T-helper 9 cell (primary cell): ENCODE results near the gene ALAS2.
"Not testable (repeated sequence)": the region's sequence is repeated elsewhere in the genome, so short reads cannot be mapped to it uniquely, and the experiment has no call there.

Experiments
- DNase-seq: peaks from one replicate; pipeline ENCODE4 v3.0.0-alpha.2; 2020
- total RNA-seq, 2 donors: gene quantifications; one replicate each; lab custom pipeline; 2026; lab: John Stamatoyannopoulos, UW

The ALAS2 gene, protein sequence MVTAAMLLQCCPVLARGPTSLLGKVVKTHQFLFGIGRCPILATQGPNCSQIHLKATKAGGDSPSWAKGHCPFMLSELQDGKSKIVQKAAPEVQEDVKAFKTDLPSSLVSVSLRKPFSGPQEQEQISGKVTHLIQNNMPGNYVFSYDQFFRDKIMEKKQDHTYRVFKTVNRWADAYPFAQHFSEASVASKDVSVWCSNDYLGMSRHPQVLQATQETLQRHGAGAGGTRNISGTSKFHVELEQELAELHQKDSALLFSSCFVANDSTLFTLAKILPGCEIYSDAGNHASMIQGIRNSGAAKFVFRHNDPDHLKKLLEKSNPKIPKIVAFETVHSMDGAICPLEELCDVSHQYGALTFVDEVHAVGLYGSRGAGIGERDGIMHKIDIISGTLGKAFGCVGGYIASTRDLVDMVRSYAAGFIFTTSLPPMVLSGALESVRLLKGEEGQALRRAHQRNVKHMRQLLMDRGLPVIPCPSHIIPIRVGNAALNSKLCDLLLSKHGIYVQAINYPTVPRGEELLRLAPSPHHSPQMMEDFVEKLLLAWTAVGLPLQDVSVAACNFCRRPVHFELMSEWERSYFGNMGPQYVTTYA
- total RNA-seq, result 0 reads per million in 2 donors

DNA sequence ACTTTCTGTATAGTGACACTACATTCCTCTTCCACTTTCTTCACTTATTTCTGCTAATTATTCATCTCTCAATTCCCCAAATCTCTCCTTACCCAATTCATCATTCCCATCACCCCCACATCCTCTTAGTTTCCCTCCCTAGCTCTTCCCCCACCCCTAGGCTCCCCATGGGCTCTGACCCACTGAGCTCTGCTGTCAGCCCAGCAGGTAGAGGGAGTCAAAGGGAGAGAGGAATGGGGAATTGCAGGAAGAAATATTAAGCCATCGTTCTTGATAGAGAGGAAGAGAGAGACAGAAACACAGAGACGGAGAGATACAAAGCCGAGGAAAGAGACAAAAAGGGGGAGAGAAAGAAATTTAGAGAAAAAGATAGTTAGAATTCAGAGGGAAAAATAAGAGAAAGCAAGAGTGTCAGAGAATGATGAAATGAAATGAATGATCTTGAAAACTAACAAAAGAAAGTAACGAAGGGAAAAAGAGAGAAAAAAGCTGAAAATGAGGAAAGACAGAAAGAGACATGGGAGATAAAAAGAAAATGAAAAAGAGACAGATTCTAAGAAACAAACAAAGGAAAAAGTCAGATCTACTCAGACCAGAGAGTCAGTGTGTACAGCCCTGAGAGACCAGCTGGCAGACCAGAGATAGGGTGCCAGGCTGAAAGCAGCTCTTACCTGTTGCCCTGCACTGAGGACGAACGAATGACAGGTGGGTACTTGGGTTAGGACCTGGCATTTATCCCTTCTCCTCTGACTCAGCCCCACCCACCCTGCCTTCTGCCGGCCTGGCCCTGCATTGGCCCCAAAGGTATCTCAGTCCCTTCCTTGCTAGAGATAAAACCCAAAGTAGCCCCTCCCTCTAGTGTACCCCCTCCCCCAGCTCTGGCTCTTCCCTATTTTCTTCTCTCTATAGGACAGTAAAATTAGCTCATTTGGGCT is at the start of gene ALAS2:
ALAS2 (minus strand) TSS at position 707 of the 935 bp plus-strand sequence. CDS start 4,977 bp downstream, outside the sequence.
- DNase-seq, result no peak

DNA sequence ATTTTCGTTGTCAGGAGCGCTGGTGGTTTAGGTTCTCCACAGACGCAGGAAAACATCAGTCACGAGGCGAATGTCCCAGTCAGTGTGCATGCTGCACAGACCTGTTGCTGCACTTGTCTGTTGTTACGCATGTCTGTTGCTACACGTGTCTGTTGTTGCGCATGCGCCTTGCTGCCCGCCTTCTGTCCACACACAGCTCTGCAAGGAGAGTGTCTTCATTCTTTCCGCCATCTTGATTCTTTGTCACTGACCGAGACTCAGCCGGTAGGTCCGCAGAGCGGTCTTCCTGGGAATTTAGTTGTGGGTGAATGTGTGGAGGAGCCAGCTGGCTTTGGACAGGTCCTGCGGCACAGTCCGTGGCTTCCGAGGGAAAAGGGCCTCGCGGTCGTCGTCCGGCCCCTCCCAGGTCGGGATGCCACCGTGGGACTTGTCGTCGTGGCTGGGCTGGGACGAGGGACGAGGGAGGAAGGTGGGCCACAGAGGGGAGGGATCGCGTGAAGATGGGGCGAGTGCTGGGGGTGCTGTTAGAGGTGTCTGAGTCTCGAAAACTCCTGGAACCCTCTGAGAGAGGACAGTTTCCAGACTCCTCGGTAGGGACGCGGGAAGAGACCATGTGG is 44.2 kb upstream of the ALAS2 start, which contains the start of gene PAGE2B:
PAGE2B (plus strand) TSS at position 180 of the 617 bp plus-strand sequence. CDS start 1,012 bp downstream, outside the sequence.
- no peak for DNase-seq

DNA sequence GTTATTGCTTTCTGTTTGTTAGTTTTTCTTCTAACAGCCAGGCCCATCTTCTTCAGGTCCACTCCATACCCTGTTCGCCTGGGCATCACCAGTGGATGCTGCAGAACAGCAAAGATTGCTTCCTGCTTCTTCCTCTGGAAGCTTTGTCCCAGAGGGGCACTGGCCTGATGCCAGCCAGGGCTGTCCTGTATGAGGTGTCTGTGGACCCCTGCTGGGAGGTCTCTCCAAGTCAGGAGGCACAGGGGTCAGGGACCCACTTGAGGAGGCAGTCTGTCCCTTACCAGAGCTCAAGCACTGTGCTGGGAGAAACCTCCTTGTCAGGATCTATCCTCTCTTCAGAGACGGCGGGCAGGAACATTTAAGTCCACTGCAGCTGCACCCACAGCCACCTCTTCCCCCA is 41.5 kb upstream of the ALAS2 start:
- DNase-seq, result no peak

DNA sequence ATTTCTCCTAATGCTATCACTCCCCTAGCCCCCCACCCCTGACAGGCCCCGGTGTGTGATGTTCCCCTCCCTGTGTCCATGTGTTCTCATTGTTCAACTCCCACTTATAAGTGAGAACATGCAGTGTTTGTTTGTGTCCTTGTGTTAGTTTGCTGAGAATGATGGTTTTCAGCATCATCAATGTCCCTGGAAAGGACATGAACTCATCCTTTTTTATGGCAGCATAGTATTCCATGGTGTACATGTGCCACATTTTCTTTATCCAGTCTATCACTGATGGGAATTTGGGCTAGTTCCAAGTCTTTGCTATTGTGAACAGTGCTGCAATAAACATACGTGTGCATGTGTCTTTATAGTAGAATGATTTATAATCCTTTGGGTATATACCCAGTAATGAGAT is 36.4 kb upstream of the ALAS2 start:
- DNase-seq, result not testable (repeated sequence)

DNA sequence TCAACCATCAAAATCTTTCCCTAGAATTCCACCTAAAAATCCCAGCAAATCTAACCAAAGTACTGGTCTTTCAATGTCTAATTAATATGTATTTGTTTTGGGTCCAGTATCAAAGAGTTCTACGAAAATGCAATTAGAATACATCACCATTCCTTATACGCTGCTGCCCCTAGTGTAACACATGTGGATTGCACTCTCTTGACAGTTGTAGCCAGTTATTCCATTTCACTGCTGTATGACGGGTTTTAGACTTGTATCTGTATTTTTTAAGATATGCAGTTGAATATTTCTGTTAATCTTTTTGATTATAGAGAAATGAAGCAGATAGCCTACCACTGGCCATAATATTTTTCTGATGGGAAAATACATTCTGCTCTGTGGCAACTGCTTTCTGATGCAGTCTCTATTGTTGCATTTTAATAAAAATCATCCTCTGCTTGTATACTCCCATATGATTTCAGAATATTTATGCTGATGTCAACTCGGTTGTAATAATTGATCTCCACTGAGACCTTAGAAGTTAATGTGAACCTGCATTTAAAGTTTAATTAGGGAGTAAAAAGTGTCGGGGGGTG is 27.0 kb upstream of the ALAS2 start:
- no peak for DNase-seq

DNA sequence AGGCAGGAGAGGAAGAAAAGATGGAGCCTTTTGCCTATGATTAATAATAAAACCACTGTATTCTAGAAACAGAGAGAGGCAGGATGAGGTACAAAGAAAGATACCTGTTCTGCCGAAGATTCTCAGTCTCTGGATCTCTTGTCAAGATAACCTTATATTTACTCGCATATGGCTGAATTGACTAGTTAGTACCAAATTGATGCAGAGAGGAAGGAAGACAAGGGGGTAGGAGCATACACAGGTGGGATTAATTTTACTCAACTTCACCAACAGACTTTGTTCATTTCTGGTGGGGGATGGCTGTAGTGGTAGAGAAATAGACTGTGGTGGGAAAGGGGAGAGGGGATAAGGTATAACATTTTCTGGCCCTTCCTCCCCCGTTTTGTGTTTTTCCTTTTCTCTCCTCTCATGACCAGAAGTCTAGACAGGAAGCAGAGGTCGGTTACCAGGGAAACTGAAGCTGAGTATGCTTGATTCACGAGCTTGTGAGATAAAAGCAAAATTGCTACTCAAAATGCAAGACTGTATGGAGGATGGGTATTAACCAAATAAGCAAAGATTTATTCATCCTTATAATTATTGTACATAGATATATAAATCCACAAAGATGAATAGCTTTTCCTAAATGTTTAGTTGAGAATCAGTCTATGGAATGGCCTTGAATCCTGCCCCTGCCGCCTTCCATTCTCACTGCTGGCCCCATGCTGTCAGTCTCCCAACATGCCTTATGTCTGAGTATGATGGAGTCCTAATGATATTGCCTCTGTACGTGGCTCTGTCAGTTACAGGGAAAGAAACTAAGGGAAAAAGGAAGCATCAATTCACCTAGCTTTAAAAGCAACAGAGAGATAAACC is 26.3 kb upstream of the ALAS2 start:
- peak; percentile 7 for DNase-seq

DNA sequence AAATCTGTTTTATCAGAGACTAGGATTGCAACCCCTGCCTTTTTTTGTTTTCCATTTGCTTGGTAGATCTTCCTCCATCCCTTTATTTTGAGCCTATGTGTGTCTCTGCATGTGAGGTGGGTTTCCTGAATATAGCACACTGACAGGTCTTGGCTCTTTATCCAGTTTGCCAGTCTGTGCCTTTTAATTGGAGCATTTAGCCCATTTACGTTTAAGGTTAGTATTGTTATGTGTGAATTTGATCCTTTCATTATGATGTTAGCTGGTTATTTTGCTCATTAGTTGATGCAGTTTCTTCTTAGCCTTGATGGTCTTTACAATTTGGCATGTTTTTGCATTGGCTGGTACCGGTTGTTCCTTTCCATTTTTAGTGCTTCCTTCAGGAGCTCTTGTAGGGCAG is 19.8 kb upstream of the ALAS2 start:
- not testable (repeated sequence) for DNase-seq

DNA sequence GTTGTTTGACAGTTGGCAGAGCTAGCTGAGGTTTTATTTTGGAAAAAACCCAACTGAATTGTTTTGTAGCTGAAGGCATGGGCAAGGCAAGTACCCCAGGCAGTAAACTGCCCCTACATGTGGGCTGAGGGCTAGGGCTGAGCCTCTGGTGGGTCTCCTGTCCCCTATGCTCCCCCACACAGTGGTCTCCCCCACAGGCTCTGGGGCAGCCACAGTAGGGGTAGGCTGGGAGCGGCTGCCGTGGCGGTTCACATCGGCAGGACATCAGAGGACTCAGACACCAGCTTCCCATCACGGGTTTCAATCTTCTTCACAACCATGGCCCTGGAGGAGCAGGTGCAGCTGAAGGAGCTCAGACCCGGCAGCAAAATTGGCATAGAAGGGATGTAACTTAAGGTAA is 10.7 kb upstream of the ALAS2 start:
- DNase-seq, result no peak

DNA sequence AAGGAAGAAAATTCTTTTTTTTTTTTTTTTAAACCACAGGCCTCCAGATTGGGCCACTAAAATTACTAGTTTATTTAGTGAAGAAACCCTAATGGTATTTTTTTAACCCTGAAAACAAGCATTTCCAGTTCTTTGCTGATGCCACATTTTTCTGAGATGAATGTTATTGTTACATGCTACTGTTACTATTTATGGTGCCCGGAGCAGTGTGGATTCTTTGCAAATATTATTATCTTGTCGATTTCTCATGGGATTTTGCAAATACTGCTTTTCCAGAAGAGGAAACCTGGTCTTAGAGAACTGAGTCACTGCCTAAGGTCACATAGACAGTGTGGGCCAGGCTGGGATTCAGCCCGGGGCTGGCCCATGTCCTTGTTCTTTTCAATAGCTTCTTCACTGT is 8.7 kb upstream of the ALAS2 start:
- DNase-seq, result no peak

DNA sequence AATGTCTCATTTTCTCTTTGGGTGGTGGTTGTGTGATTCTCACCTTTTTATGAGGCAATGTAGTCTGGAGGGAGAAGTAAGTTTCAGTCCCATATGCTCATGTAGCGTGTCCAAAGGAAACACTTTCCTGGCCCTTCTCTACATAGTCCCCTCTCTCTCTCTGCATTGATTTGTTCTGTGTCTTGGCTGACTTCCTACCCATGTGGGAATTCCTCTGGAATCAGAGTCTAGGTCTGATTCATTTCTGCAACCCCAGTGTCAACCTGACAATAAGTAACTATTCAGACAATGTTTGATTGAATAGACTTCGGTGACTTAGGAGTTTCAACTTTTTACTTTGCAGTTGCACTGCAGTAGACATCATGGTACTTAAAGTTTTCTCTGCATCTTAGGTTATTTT is 2.7 kb upstream of the ALAS2 start:
- DNase-seq, result no peak

DNA sequence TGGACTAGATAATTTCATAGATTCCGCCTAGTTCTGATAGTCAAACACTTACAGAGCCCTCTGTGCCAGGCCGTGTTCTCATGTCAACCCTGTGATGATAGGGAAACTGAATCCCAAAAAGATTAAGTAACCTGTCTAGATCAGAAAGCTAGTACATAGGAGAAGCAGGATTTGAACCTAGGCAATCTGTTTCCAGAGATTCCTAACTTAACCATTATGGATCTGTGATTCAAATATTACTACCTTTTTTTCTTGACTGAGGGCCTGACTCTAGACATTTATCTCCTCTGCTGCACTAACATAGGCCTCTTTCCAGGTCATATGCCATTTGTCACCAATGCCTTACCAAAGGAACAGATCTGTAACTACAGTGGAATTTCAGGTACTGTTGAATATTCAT is 1.5 kb downstream of the ALAS2 start:
- no peak for DNase-seq

DNA sequence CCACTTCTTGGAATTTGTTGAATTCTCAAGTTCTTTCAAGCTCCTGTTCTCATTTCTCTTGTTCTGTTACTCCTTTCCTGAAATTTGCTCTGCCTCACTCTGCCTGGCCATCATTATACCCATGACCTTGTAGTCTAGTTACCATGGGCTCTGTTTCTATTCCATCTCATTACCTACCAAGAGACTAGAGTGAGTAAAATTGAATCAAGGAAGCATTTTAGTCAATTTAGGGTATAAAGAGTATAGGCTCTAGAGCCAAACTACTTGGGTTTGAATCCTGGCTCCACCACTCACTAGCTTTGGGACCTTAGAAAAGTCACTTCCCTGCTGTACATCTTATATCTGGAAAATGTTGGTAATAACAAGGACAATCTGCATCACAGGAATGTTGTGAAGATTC is 2.2 kb downstream of the ALAS2 start:
- DNase-seq, result no peak

DNA sequence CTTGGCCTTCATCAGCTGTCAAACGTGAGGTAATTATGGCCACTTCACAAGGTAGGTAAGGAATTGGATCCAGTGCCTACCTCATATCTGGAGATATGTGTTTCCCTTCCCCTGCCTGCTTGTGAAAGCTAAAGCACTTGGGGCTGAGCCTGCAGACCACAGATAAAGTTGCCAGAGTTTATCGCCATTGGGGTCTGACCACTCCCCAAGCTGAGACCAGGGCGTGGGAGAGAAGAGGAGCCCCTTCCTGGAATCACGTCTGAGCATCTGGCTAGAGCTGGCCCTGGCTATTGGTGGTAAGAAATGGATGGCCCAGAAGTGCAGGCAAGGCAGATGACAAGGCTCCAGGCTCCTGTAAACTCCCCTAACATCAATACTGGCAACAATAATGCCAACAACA is 2.7 kb downstream of the ALAS2 start:
- DNase-seq, result no peak

DNA sequence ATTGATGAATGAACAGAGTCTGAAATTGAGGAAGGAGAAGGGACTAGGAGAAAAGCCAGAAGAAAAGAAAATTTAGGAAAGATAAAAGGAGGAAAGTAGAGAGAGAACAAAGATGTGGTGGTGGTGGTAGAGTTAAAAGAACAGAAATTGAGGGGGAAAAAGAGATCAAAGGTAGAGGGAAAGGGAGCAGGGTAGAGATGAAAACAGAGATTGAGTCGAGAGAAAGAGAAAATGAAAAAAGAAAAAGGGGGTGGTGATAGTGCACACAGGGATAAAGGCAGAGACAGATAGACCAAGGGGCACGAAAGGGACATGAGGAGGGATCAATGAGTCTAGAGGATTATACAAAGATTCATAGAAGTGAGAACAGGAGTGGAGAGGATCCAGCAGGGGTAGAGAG is 3.9 kb downstream of the ALAS2 start:
- no peak for DNase-seq

DNA sequence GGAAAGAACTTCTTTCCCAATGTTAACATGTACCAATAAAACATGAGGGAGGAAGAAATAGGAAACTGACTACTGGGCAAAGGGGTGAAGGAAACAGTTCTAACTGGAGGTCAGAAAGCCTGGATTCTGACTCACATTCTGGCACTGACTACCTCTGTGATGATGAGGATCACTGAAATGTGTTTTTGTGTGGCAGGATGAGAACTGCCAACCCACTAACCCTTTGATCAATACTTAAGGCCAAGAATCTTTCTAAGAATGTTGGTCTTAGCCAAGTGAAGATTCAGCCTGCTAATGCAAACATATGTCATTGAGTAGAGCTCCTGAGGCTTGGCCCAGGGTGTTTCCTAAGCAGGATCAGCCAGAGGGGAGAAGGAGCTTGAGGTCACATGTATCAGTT is 4.6 kb downstream of the ALAS2 start:
- no peak for DNase-seq

DNA sequence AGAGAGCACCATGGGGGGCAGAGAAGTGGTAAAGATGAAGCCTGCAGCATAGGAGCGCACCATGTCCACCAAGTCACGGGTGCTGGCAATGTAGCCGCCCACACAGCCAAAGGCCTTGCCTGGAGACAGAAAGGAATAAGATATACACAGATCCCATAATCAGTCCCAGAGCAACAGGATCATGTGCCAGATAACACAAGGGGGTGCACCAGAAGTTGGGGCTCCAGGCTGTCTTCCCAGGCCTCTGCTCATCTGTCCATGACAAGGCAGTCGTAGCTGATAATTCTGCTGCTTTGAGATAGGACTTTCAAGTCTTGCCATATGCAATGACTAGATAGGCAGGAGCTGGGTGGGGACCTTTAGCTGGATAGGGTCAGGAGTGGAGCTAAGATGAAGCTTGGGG is 15.9 kb downstream of the ALAS2 start:
- DNase-seq, result no peak

DNA sequence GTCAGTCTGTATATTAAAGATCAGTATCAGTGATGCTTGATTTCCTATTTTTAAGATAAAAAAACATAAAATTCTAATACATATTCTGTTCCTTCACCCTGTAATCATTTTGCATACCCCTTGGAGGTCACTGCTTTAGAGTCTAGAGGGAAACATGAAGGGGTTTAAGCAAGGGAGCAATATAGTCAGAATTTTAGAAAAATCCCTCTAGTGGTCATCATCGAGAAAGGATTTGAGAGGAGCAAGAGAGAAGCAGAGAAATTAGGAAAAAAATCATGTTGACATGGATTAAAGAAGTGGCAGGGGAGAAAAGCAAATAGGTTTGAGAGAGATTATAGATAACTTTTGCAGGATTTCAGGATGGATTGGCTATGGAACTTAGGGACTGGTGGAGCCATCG is 19.5 kb downstream of the ALAS2 start:
- DNase-seq, result no peak

DNA sequence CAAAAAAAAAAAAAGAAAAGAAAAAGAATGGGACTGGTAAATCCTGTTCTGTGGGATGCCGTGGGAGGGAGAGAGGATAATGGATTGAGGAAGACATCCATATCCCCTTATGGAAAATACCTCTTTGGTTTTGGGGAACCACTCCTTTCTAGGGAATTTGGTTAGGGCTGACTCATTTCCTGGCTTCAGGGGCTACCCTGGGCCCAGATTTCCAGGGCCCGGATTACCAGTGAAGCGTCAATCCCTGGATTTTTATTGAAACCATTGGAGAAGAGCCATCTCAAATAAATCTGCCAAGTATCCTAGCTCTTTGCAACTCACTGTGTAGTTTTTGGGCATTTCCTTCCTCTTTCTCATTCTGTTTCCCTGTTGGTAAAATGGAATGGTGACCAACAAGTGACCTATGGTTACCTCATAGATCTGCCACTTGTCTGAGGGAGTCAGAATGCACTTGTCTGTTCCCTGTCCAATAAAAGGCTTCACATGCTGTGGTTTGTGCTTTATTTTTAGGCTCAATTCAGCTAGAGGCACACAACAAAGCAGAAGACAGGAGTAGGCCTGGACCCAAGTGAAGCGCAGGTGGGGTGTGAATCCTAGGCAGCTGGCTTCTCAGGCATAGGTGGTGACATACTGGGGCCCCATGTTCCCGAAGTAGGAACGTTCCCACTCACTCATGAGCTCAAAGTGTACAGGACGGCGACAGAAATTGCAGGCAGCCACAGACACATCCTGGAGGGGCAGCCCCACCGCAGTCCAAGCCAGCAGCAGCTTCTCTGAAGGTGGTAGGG is 22.0 kb downstream of the ALAS2 start:
- no peak for DNase-seq

DNA sequence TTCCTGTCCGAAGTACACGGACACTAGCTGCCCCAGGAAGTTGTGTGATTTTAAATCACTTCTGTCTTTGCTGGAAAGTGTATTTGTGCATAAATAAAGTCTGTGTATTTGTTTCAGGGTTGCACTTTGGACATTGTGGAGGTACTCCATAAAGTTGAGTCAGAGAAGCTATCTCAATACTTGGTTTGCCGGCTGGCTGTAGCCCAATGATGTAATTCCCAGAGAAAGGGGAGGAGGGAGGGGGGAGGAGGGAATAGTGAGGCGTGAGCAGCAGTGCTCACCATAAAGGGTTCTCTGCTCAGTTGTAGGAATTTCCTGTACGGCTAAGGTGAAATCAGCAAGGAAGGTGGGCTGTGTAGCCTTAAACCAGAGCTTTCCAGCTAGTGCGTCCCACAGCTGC is 23.1 kb downstream of the ALAS2 start:
- no peak for DNase-seq

DNA sequence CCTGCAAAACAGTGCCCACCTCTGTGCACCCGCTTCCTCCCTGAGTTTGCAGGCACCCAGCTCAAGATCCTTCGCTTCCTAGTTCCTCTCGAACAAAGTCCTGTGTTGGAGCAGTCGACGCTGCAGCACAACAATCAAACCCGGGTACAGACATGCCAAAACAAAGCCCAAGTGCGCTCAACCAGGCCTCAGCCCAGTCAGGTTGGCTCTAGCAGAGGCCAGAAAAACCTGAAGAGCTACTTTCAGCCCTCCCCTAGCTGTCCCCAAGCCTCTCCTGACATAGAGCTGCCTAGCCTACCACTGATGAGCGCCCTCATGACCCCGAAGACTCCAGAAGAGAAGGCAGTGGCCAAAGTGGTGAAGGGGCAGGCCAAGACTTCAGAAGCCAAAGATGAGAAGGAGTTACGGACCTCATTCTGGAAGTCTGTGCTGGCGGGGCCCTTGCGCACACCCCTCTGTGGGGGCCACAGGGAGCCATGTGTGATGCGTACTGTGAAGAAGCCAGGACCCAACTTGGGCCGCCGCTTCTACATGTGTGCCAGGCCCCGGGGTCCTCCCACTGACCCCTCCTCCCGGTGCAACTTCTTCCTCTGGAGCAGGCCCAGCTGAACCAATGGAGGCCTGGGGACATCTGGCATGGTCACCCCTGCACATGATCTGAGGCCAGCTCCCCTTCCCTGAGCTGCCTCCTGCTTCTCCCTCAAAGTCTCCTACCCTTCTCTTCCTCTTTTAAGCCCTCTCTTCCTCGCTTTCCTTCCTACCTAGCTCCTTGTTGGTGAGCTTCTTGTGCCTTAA is 23.8 kb downstream of the ALAS2 start:
- no peak for DNase-seq
